Subcutaneous abdominal adipose tissue (tissue), 5 donors: Measurements from ENCODE around the gene GALNT1.

Experiments
- H3K27ac ChIP-seq: one replicate; pipeline ENCODE4 v1.7.0; 2013; ENCODE audit warnings: low read depth, mild to moderate bottlenecking, inconsistent platforms, low read length, moderate library complexity
- H3K27me3 ChIP-seq, 5 donors: one replicate each; pipeline ENCODE4 v1.7.0; 2013; ENCODE audit warnings: low read length in 5 of 5, inconsistent platforms in 1 of 5; ENCODE audit not compliant: control insufficient read depth in 5 of 5, insufficient read depth in 4 of 5
- H3K36me3 ChIP-seq, 5 donors: one replicate each; pipeline ENCODE4 v1.7.0; 2013; ENCODE audit warnings: low read length in 5 of 5; ENCODE audit not compliant: control insufficient read depth in 5 of 5, insufficient read depth in 5 of 5
- H3K4me1 ChIP-seq, 5 donors: one replicate each; pipeline ENCODE4 v1.7.0; 2013; ENCODE audit warnings: low read length in 5 of 5, mild to moderate bottlenecking in 3 of 5, moderate library complexity in 1 of 5; ENCODE audit not compliant: control insufficient read depth in 5 of 5, insufficient read depth in 5 of 5
- H3K4me3 ChIP-seq, 5 donors: one replicate each; pipeline ENCODE4 v1.7.0; 2013; ENCODE audit warnings: low read length in 5 of 5, low read depth in 1 of 5
- H3K9ac ChIP-seq, 5 donors: one replicate each; pipeline ENCODE4 v1.7.0; 2013; ENCODE audit warnings: low read length in 5 of 5, mild to moderate bottlenecking in 4 of 5, moderate library complexity in 3 of 5
- H3K9me3 ChIP-seq, 5 donors: one replicate each; pipeline ENCODE4 v1.7.0; 2013; ENCODE audit warnings: low read length in 5 of 5; ENCODE audit not compliant: control insufficient read depth in 5 of 5
- donor health status: healthy.
- donor health status: healthy.
- donor health status: healthy.
- donor health status: healthy.
- donor health status: healthy.

Gene GALNT1

DNA sequence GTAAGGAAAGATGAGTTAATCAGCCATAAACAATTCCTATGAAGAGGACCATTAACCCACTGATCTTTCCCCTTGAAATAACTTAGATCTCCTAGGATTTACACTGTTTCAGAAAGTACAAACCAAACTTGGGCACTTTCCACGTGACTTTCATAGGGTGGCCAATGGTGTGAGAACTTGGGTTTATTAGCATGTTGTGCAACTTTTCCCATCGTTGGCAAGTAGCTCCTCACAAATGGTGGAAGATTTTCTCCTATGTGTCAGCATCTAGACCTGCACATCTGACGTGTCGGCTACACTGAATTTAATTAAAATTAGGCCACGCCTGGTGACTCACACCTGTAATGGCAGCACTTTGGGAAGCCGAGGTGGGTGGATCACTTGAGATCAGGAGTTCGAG lies 116.3 kb downstream of the GALNT1 start:
- Histone ChIP-seq H3K27me3 (no peaks in the 10 kb centered on the region), H3K27ac (no peak overlapping the region), H3K9ac (no peak overlapping the region), H3K4me1 (peaks cover 0 to 15% (median 7%) of the 10 kb centered on the region in 5 donors), H3K4me3 (no peak overlapping the region), H3K9me3 (no peaks in the 10 kb centered on the region), H3K36me3 (peaks cover 7 to 21% (median 10%) of the 10 kb centered on the region in 5 donors)

DNA sequence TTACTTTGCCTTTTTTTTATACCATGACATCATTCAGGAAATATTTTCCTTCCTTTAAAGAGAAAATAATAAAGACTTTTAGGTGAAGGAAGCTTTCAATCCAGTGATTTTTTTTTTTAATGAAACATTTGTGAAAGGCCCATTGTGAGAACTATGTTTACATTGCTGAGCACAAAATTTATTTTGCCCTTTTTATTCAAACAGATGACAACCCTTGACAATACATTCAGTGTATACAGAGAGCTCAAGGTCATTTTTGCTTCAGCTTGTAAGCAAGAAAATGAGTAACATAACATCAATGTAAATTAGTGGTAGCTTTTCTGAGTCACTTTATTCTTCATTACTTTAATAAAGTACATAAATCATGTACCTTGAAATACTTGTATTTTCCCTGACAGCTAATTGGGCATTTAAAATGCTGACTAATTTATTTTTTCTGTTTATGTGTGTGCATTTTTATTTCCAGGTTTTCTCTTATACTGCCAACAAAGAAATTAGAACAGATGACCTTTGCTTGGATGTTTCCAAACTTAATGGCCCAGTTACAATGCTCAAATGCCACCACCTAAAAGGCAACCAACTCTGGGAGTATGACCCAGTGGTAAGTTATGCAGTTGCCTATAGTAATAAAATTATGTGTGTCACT lies 121.6 kb downstream of the GALNT1 start:
- no peaks in the 10 kb centered on the region for H3K9me3 ChIP-seq
- H3K9ac ChIP-seq, result no peak overlapping the region
- H3K27me3 ChIP-seq, result no peaks in the 10 kb centered on the region
- no peak overlapping the region for H3K4me3 ChIP-seq
- H3K36me3 ChIP-seq, result peaks cover 12 to 29% (median 15%) of the 10 kb centered on the region in 5 donors
- peaks cover 0 to 9% (median 0%) of the 10 kb centered on the region in 5 donors for H3K4me1 ChIP-seq
- H3K27ac ChIP-seq, result no peak overlapping the region

DNA sequence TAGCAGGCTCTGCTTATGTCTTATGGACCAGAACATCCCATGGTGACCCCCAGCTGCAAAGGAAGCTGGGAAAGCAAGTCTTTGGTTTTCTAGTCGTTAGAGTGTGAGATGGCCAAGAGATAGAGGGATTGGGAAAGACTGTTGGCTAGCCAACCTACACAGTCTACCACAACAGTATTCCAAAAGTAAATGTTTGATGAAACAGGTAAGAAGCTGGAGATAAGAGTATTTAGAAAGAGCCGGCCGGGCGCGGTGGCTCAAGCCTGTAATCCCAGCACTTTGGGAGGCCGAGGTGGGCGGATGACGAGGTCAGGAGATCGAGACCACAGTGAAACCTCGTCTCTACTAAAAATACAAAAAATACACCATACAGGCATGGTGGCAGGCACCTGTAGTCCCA lies 124.4 kb downstream of the GALNT1 start:
- Histone ChIP-seq H3K4me3 (no peak overlapping the region), H3K36me3 (peaks cover 3 to 27% (median 15%) of the 10 kb centered on the region in 5 donors), H3K9me3 (no peaks in the 10 kb centered on the region)

DNA sequence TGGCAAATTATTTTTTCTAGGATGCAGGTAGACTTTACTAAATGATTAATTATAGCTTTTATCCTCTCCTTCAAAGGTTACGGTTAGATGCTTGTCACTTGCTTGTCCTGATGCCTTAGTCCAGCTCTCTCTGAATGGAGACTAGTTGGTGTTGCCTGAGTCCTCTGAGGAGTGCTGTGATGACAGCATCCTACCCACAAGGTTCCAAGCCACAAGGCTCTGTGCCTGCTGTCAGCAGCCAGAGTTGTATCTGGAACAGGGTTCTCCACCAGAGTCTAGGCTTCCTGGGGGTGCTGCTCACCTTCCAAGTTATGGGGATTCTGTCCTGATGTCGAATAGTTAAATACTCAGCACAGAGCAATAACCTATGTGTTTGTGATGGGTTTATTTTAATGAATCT lies 125.7 kb downstream of the GALNT1 start:
- H3K4me1 ChIP-seq, result peaks cover 0 to 9% (median 0%) of the 10 kb centered on the region in 5 donors
- H3K27ac ChIP-seq, result no peak overlapping the region
- no peak overlapping the region for H3K4me3 ChIP-seq
- H3K9ac ChIP-seq, result no peak overlapping the region
- no peaks in the 10 kb centered on the region for H3K9me3 ChIP-seq
- no peaks in the 10 kb centered on the region for H3K27me3 ChIP-seq
- H3K36me3 ChIP-seq, result peaks cover 3 to 27% (median 16%) of the 10 kb centered on the region in 5 donors

More for the DNA sequence above, 124.4 kb downstream of the GALNT1 start:
- H3K27me3 ChIP-seq, result no peaks in the 10 kb centered on the region
- peaks cover 0 to 9% (median 0%) of the 10 kb centered on the region in 5 donors for H3K4me1 ChIP-seq
- no peak overlapping the region for H3K27ac ChIP-seq
- H3K9ac ChIP-seq, result no peak overlapping the region

DNA sequence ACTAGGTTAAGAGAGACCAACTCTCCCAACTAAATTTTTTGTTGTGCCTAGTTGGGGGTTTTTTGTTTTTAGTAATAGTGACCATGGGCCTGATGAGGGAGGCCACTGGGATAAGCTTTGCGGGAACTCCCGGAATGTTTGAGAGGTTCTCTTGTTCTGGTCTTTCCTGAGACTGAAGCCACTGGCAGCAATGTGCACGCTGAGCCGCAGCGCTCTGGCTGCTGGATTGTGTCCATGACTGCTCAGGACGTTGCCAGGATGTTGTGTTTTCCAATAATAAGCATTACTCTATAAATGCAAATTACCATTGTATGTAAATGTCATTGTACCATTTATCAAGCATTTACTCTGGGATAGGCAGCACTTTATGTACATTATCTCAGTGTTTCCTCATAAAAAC lies 126.1 kb downstream of the GALNT1 start:
- H3K4me3 ChIP-seq, result no peak overlapping the region
- peaks cover 3 to 27% (median 17%) of the 10 kb centered on the region in 5 donors for H3K36me3 ChIP-seq
- no peak overlapping the region for H3K27ac ChIP-seq
- H3K9ac ChIP-seq, result no peak overlapping the region
- H3K9me3 ChIP-seq, result no peaks in the 10 kb centered on the region
- no peaks in the 10 kb centered on the region for H3K27me3 ChIP-seq
- peaks cover 0 to 9% (median 0%) of the 10 kb centered on the region in 5 donors for H3K4me1 ChIP-seq

DNA sequence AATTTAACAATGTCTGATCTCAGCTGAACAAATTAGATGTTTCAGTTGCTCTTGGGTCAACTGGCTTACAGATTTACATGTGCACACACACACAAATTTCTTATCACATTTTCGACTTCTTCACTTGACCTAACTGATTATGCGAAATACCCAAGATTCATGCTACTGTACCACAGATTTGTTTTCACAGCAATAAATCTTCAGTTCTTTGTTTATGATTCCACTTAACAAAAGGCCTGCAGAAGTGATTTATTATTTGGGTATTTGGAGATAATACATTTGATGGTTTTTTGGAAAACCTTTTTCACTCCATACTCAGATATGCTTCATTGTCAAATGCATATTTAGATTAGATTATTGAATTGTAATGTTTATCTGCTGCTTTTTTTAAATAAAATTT lies 129.0 kb downstream of the GALNT1 start:
- Histone ChIP-seq H3K4me3 (no peak overlapping the region), H3K27ac (no peak overlapping the region), H3K36me3 (peaks cover 0 to 16% (median 14%) of the 10 kb centered on the region in 5 donors), H3K9me3 (no peaks in the 10 kb centered on the region), H3K27me3 (no peaks in the 10 kb centered on the region), H3K9ac (no peak overlapping the region), H3K4me1 (peaks cover 0 to 9% (median 0%) of the 10 kb centered on the region in 5 donors)

DNA sequence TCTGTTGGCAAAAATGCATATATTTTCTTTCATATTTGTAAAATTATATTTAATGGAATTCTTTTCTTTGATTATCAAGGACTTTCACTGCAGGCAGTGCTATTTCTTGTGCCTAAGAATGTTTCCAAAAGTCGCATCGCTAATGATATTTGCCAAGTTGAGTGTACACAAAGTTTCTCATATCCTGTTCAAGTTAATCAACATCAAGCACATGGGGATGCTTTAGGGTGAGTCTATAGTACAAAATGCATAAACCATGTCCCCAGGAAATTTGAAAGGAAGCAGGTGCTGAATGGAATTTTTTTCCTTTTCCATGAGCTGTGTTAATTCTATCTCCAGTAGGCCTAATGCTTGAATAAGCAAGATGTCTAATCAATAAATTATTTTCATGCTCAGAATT lies 129.7 kb downstream of the GALNT1 start:
- H3K4me3 ChIP-seq, result no peak overlapping the region
- peaks cover 0 to 14% (median 0%) of the 10 kb centered on the region in 5 donors for H3K4me1 ChIP-seq
- no peaks in the 10 kb centered on the region for H3K9me3 ChIP-seq
- H3K36me3 ChIP-seq, result peaks cover 0 to 15% (median 10%) of the 10 kb centered on the region in 5 donors
- H3K9ac ChIP-seq, result no peak overlapping the region
- no peak overlapping the region for H3K27ac ChIP-seq
- no peaks in the 10 kb centered on the region for H3K27me3 ChIP-seq

DNA sequence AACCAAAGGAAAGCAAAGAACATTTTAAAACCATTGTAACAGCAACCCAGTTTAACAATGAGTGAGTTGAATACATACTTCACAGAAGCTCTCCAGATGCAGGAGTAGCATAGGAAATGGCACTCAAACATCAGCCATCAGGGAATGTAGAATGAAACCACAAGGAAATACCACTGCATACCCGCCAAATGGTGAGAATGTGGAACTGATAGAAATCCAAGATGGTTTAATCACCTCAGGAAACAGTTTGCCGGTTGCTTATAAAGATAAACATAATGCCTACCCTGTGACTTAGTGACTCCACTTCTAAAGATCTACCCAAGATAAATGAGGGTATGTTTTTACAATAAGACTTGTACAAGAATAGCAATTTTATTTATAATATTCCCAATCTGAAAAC lies 132.0 kb downstream of the GALNT1 start:
- no peak overlapping the region for H3K27ac ChIP-seq
- H3K9ac ChIP-seq, result no peak overlapping the region
- H3K4me1 ChIP-seq, result peaks cover 0 to 6% (median 0%) of the 10 kb centered on the region in 5 donors
- H3K4me3 ChIP-seq, result no peak overlapping the region
- H3K9me3 ChIP-seq, result peaks cover 0 to 3% (median 0%) of the 10 kb centered on the region in 5 donors
- H3K36me3 ChIP-seq, result peaks cover 0 to 15% (median 10%) of the 10 kb centered on the region in 5 donors
- H3K27me3 ChIP-seq, result no peaks in the 10 kb centered on the region

DNA sequence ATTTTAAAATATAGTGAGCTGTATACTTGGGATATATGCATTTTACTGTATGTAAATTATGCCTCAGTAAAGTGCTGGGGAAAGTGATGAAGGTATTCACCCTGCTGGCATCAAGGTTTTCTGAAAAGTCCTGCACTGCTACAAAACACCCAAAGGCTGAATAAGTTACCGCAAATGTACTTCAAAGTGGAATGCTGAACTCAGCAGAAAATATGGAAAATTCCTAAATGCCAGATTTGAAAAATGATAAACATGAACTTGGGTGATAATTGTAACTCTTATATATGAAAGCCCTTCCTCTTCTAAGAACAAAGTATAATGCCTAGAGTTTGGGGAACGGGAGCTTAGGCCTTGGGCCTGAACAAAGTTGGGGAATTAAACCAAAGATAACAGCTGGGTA lies 133.0 kb downstream of the GALNT1 start:
- Histone ChIP-seq H3K4me3 (no peak overlapping the region), H3K27me3 (no peaks in the 10 kb centered on the region), H3K36me3 (peaks cover 0 to 15% (median 9%) of the 10 kb centered on the region in 5 donors), H3K27ac (no peak overlapping the region), H3K9ac (no peak overlapping the region), H3K9me3 (peaks cover 0 to 11% (median 3%) of the 10 kb centered on the region in 5 donors), H3K4me1 (peaks cover 0 to 6% (median 0%) of the 10 kb centered on the region in 5 donors)

DNA sequence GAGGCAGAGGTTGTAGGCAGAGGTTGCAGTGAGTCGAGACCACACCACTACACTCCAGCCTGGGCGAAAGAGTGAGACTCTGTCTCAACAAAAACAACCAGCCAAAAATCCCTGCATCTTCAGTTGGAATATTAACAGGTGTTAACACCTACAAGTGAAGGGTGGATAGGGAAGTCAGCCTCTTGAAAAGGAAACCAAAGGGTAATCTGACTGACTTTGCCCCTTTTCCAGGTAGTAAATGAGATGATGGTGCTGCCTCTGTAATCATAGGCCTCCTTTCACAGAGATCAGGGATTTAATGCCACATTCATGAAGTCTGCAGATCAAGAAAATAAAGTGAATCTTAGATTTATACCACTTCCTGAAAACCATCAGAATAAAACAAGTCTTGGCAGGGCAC lies 133.6 kb downstream of the GALNT1 start:
- H3K9ac ChIP-seq, result no peak overlapping the region
- H3K4me3 ChIP-seq, result no peak overlapping the region
- H3K27me3 ChIP-seq, result no peaks in the 10 kb centered on the region
- H3K36me3 ChIP-seq, result peaks cover 0 to 9% (median 4%) of the 10 kb centered on the region in 5 donors
- no peak overlapping the region for H3K27ac ChIP-seq
- H3K9me3 ChIP-seq, result peaks cover 0 to 17% (median 3%) of the 10 kb centered on the region in 5 donors
- peaks cover 0 to 6% (median 0%) of the 10 kb centered on the region in 5 donors for H3K4me1 ChIP-seq
